NT2/D1 (cell line): ENCODE data around the gene UBAP2.
A peak's percentile ranks its signal among the peaks of the same experiment; 100 is the strongest.

ENCODE experiments used
- DNase-seq: peaks from one replicate; pipeline ENCODE4 v3.0.0-alpha.2; 2011; ENCODE audit warnings: low read depth, low spot score
- H3K27me3 ChIP-seq: 2 replicates; pipeline ENCODE4 v1.6.0; 2011; ENCODE audit warnings: mild to moderate bottlenecking; ENCODE audit not compliant: insufficient read length, insufficient read depth
- H3K36me3 ChIP-seq: 2 replicates; pipeline ENCODE4 v1.6.1; 2011; ENCODE audit warnings: mild to moderate bottlenecking, low read length, mixed read lengths; ENCODE audit not compliant: insufficient read depth, insufficient read length
- H3K4me1 ChIP-seq: 2 replicates; pipeline ENCODE4 v1.5.1; 2011; ENCODE audit not compliant: insufficient read depth, insufficient read length
- H3K4me3 ChIP-seq: 2 replicates; pipeline ENCODE4 v1.5.1; 2011; ENCODE audit warnings: low read depth; ENCODE audit not compliant: insufficient read length
- H3K9ac ChIP-seq: 2 replicates; pipeline ENCODE4 v1.6.0; 2011; ENCODE audit warnings: low read depth; ENCODE audit not compliant: insufficient read length
- H3K9me3 ChIP-seq: 2 replicates; pipeline ENCODE4 v1.5.1; 2011; ENCODE audit warnings: mild to moderate bottlenecking, low read length; ENCODE audit not compliant: insufficient read depth
- SUZ12 ChIP-seq: IDR thresholded peaks from 2 replicates; pipeline ENCODE4 v1.6.1; 2011; ENCODE audit not compliant: insufficient read length, insufficient read depth; ENCODE audit errors: extremely low read depth
- YY1 ChIP-seq: IDR thresholded peaks from 2 replicates; pipeline ENCODE4 v1.6.1; 2011; ENCODE audit not compliant: insufficient read length, insufficient read depth
- ZNF274 ChIP-seq: IDR thresholded peaks from 2 replicates; pipeline ENCODE4 v1.6.1; 2011; ENCODE audit warnings: mild to moderate bottlenecking, low read depth, low read length

Gene UBAP2

GRCh38 chr9:34070606-34071324 is 22.1 kb upstream of the UBAP2 start:
- no peak overlapping the region for H3K9ac ChIP-seq
- no peaks in the 10 kb centered on the region for H3K36me3 ChIP-seq
- DNase-seq = no peak
- TF ChIP-seq ZNF274 = no peak
- no peak for TF ChIP-seq SUZ12
- no peak for TF ChIP-seq YY1
- H3K4me1 ChIP-seq = peaks cover 3% of the 10 kb centered on the region
- no peaks in the 10 kb centered on the region for H3K27me3 ChIP-seq
- H3K4me3 ChIP-seq = no peak overlapping the region
- no peaks in the 10 kb centered on the region for H3K9me3 ChIP-seq

- H3K36me3 ChIP-seq = no peaks in the 10 kb centered on the region
- peaks cover 3% of the 10 kb centered on the region for H3K4me1 ChIP-seq
- H3K9ac ChIP-seq = no peak overlapping the region
- no peak for TF ChIP-seq SUZ12
- no peak for TF ChIP-seq ZNF274
- TF ChIP-seq YY1 = no peak
- no peaks in the 10 kb centered on the region for H3K27me3 ChIP-seq
- no peaks in the 10 kb centered on the region for H3K9me3 ChIP-seq
- no peak overlapping the region for H3K4me3 ChIP-seq
- no peak for DNase-seq
Observed at GRCh38 chr9:34069831-34070230, 21.1 kb upstream of the UBAP2 start.

- TF ChIP-seq SUZ12 (no peak), ZNF274 (no peak), YY1 (no peak)
- H3K27me3 ChIP-seq = no peaks in the 10 kb centered on the region
- H3K4me3 ChIP-seq = no peak overlapping the region
- H3K4me1 ChIP-seq = no peaks in the 10 kb centered on the region
- H3K9me3 ChIP-seq = no peaks in the 10 kb centered on the region
- no peaks in the 10 kb centered on the region for H3K36me3 ChIP-seq
- no peak for DNase-seq
- no peak overlapping the region for H3K9ac ChIP-seq
Observed at GRCh38 chr9:34065541-34065940, 16.9 kb upstream of the UBAP2 start.

GRCh38 chr9:34059954-34060353 is 11.3 kb upstream of the UBAP2 start:
- H3K4me1 ChIP-seq = no peaks in the 10 kb centered on the region
- H3K27me3 ChIP-seq = no peaks in the 10 kb centered on the region
- H3K4me3 ChIP-seq = no peak overlapping the region
- TF ChIP-seq SUZ12 = no peak
- no peak for TF ChIP-seq ZNF274
- TF ChIP-seq YY1 = no peak
- H3K9ac ChIP-seq = no peak overlapping the region
- no peak for DNase-seq
- no peaks in the 10 kb centered on the region for H3K9me3 ChIP-seq
- no peaks in the 10 kb centered on the region for H3K36me3 ChIP-seq

GRCh38 chr9:34059281-34059680 is 10.6 kb upstream of the UBAP2 start:
- Histone ChIP-seq H3K9ac (no peak overlapping the region), H3K9me3 (no peaks in the 10 kb centered on the region), H3K36me3 (no peaks in the 10 kb centered on the region), H3K27me3 (no peaks in the 10 kb centered on the region), H3K4me3 (no peak overlapping the region), H3K4me1 (no peaks in the 10 kb centered on the region)
- TF ChIP-seq YY1 (no peak), SUZ12 (no peak), ZNF274 (no peak)
- no peak for DNase-seq

GRCh38 chr9:34049630-34050384 is 1.1 kb upstream of the UBAP2 start:
- H3K4me1 ChIP-seq = peaks cover 2% of the 10 kb centered on the region
- H3K4me3 ChIP-seq = peak overlapping the region; percentile 98
- no peak for DNase-seq
- no peaks in the 10 kb centered on the region for H3K27me3 ChIP-seq
- peaks cover 5% of the 10 kb centered on the region for H3K36me3 ChIP-seq
- H3K9ac ChIP-seq = peak overlapping the region; percentile 99
- H3K9me3 ChIP-seq = no peaks in the 10 kb centered on the region
- TF ChIP-seq SUZ12 (no peak), YY1 (no peak), ZNF274 (no peak)

GRCh38 chr9:34047864-34048726 is 592 bp downstream of the UBAP2 start:
- no peak for DNase-seq
- TF ChIP-seq SUZ12 (no peak), ZNF274 (no peak), YY1 (no peak)
- Histone ChIP-seq H3K36me3 (peaks cover 20% of the 10 kb centered on the region), H3K9ac (peak overlapping the region; percentile 99), H3K4me3 (peak overlapping the region; percentile 98), H3K4me1 (peaks cover 2% of the 10 kb centered on the region), H3K27me3 (no peaks in the 10 kb centered on the region), H3K9me3 (no peaks in the 10 kb centered on the region)
